ENCODE measurements around the gene TNFRSF1B. TPM values are rescaled to one million over a fixed set of nuclear protein-coding genes. Genes with fewer than 3 reads are reported as not detected.

TNFRSF1B gene
- total RNA-seq, 4 donors from 2014 or later, result 10.9 to 34.9 (median 31.0) TPM

GRCh38 chr1:12165342-12165741, 1.4 kb upstream of the TNFRSF1B start:
- no peak overlapping the region for H3K27ac ChIP-seq
- H3K4me1 ChIP-seq, result peaks cover 0 to 58% (median 9%) of the 10 kb centered on the region in 3 donors
- no peak overlapping the region for H3K4me3 ChIP-seq
- 87 to 100% methylated on average over 1 to 3 of the region's 4 CpGs for WGBS, 2 donors (ENCODE audit: low coverage in 1 of 2)
- no peak for ATAC-seq
- no peaks in the 10 kb centered on the region for H3K36me3 ChIP-seq
- no peak for TF ChIP-seq CTCF (IDR thresholded peaks at IDR 0.05)
- no peak for TF ChIP-seq POLR2AphosphoS5 (IDR thresholded peaks at IDR 0.05)
- no peak for TF ChIP-seq EP300 (IDR thresholded peaks at IDR 0.05)
- TF ChIP-seq POLR2A (IDR thresholded peaks at IDR 0.05), result no peak
- peaks cover 40% of the 10 kb centered on the region for H3K27me3 ChIP-seq
- no peaks in the 10 kb centered on the region for H3K9me3 ChIP-seq

GRCh38 chr1:12167493-12168429, 970 bp downstream of the TNFRSF1B start:
- ATAC-seq, result no peak
- Histone ChIP-seq H3K4me1 (peaks cover 0 to 48% (median 5%) of the 10 kb centered on the region in 3 donors), H3K4me3 (peak overlapping the region; percentile 77 to 84), H3K27ac (peak overlapping the region; percentile 60 to 89 (median 80)), H3K36me3 (no peaks in the 10 kb centered on the region), H3K27me3 (peaks cover 49% of the 10 kb centered on the region), H3K9me3 (no peaks in the 10 kb centered on the region)
- WGBS, 2 donors (ENCODE audit: low coverage in 1 of 2), result 19 to 44% methylated on average over 3 to 5 of the region's 33 CpGs
- TF ChIP-seq POLR2AphosphoS5 (IDR thresholded peaks at IDR 0.05), result no peak
- no peak for TF ChIP-seq POLR2A (IDR thresholded peaks at IDR 0.05)
- no peak for TF ChIP-seq EP300 (IDR thresholded peaks at IDR 0.05)
- TF ChIP-seq CTCF (IDR thresholded peaks at IDR 0.05), result no peak

GRCh38 chr1:12168451-12169160, 1.8 kb downstream of the TNFRSF1B start:
- no peak for TF ChIP-seq EP300 (IDR thresholded peaks at IDR 0.05)
- no peak for TF ChIP-seq CTCF (IDR thresholded peaks at IDR 0.05)
- no peak for TF ChIP-seq POLR2A (IDR thresholded peaks at IDR 0.05)
- no peak for TF ChIP-seq POLR2AphosphoS5 (IDR thresholded peaks at IDR 0.05)

GRCh38 chr1:12169442-12170135, 2.8 kb downstream of the TNFRSF1B start:
- peaks cover 49% of the 10 kb centered on the region for H3K27me3 ChIP-seq
- H3K36me3 ChIP-seq, result no peaks in the 10 kb centered on the region
- 80 to 90% methylated on average over 2 of the region's 8 CpGs for WGBS, 2 donors (ENCODE audit: low coverage in 1 of 2)
- no peak for TF ChIP-seq CTCF (IDR thresholded peaks at IDR 0.05)
- no peak for TF ChIP-seq POLR2AphosphoS5 (IDR thresholded peaks at IDR 0.05)
- TF ChIP-seq EP300 (IDR thresholded peaks at IDR 0.05), result no peak
- no peak for TF ChIP-seq POLR2A (IDR thresholded peaks at IDR 0.05)
- H3K4me1 ChIP-seq, result peaks cover 0 to 64% (median 7%) of the 10 kb centered on the region in 3 donors
- no peak for ATAC-seq
- H3K4me3 ChIP-seq, result peak overlapping the region in 1 of 2 donors; percentile 84
- H3K9me3 ChIP-seq, result no peaks in the 10 kb centered on the region
- H3K27ac ChIP-seq, result peak overlapping the region in 2 of 4 donors; percentile 47 to 89

More at GRCh38 chr1:12168451-12169160, 1.8 kb downstream of the TNFRSF1B start:
- peak overlapping the region; percentile 77 to 84 for H3K4me3 ChIP-seq
- peaks cover 49% of the 10 kb centered on the region for H3K27me3 ChIP-seq
- peaks cover 0 to 56% (median 7%) of the 10 kb centered on the region in 3 donors for H3K4me1 ChIP-seq
- no peaks in the 10 kb centered on the region for H3K9me3 ChIP-seq
- peak overlapping the region in 3 of 4 donors; percentile 77 to 89 (median 84) for H3K27ac ChIP-seq
- no peaks in the 10 kb centered on the region for H3K36me3 ChIP-seq
- ATAC-seq, result no peak
- 78 to 79% methylated on average over 5 to 7 of the region's 17 CpGs for WGBS, 2 donors (ENCODE audit: low coverage in 1 of 2)

All from gastroesophageal sphincter (tissue), 4 donors.